Keratinocyte (primary cell): Measurements from ENCODE around the gene ADIPOR2.

ENCODE experiments used
- EZH2 ChIP-seq: IDR thresholded peaks from one replicate; pipeline ENCODE4 v1.6.1; 2012; ENCODE audit warnings: inconsistent platforms, mild to moderate bottlenecking, low read length, moderate library complexity
- TF ChIP-seq, protein P1 (sequence below), 3 experiments: IDR thresholded peaks in 1 of 3; conservative IDR thresholded peaks in 1 of 3; optimal IDR thresholded peaks in 1 of 3; 2 replicates in 2 of 3; 3 replicates in 1 of 3; pipeline versions ENCODE3 to v1.5.1; 2011; ENCODE audit warnings: low read length in 3 of 3, mild to moderate bottlenecking in 3 of 3, moderate library complexity in 2 of 3, control low read depth in 1 of 3, inconsistent platforms in 1 of 3; ENCODE audit not compliant: insufficient read depth in 2 of 3; ENCODE audit errors: extremely low read depth in 1 of 3

DNA sequence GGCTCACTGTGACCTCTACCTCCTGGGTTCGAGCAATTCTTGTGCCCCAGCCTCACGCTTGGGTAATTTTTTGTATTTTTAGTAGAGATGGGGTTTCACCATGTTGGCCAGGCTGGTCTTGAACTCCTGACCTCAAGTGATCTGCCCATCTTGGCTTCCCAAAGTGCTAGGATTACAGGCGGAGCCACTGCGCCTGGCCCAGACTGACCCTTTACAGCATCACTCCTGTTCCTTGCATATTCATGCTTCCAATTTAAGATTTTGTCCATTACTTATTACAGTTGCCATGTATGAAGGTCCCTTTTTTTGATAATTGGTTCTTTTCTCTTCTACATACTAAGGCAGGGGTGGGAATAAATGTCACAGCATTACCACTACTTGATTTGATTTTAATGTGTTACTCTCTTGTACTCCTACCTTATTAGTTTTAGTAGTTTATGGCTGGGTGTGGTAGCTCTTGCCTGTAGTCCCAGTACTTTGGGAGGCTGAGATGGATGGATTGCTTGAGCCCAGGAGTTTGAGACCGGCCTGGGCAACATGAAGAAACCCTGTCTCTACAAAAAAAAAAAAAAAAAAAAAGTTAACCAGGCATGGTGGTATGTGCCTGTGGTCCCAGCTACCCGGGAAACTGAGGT, 46.9 kb downstream of the ADIPOR2 start:
- TF ChIP-seq, protein P1, sequence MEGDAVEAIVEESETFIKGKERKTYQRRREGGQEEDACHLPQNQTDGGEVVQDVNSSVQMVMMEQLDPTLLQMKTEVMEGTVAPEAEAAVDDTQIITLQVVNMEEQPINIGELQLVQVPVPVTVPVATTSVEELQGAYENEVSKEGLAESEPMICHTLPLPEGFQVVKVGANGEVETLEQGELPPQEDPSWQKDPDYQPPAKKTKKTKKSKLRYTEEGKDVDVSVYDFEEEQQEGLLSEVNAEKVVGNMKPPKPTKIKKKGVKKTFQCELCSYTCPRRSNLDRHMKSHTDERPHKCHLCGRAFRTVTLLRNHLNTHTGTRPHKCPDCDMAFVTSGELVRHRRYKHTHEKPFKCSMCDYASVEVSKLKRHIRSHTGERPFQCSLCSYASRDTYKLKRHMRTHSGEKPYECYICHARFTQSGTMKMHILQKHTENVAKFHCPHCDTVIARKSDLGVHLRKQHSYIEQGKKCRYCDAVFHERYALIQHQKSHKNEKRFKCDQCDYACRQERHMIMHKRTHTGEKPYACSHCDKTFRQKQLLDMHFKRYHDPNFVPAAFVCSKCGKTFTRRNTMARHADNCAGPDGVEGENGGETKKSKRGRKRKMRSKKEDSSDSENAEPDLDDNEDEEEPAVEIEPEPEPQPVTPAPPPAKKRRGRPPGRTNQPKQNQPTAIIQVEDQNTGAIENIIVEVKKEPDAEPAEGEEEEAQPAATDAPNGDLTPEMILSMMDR (optimal IDR thresholded peaks at IDR 0.05 in 1 of 3, IDR thresholded peaks at IDR 0.05 in 1 of 3, conservative IDR thresholded peaks at IDR 0.05 in 1 of 3; ENCODE audit: extremely low read depth in 1 of 3, insufficient read depth in 2 of 3, low read length in 3 of 3) = no peak
- no peak for TF ChIP-seq EZH2
